ENCODE results near the gene PDSS2. TPM values are rescaled to one million over a fixed set of nuclear protein-coding genes. Genes with fewer than 3 reads are reported as not detected.
A peak's percentile ranks its signal among the peaks of the same experiment; 100 is the strongest.

The PDSS2 gene
- total RNA-seq, 1 donor from 2014 or later = 12.4 TPM

- Mint-ChIP-seq H3K4me3 (ENCODE audit: unreplicated experiment) (no peak overlapping the region), H3K27me3 (ENCODE audit: unreplicated experiment) (peaks cover 23% of the 10 kb centered on the region), H3K9me3 (ENCODE audit: unreplicated experiment) (no peaks in the 10 kb centered on the region), H3K36me3 (ENCODE audit: unreplicated experiment) (no peaks in the 10 kb centered on the region), H3K27ac (ENCODE audit: unreplicated experiment) (peak overlapping the region; percentile 54), H3K4me1 (ENCODE audit: unreplicated experiment) (peaks cover 20% of the 10 kb centered on the region)
- DNase-seq (ENCODE audit: extremely low spot score, unreplicated experiment) = no peak
- TF ChIP-seq, protein P1, sequence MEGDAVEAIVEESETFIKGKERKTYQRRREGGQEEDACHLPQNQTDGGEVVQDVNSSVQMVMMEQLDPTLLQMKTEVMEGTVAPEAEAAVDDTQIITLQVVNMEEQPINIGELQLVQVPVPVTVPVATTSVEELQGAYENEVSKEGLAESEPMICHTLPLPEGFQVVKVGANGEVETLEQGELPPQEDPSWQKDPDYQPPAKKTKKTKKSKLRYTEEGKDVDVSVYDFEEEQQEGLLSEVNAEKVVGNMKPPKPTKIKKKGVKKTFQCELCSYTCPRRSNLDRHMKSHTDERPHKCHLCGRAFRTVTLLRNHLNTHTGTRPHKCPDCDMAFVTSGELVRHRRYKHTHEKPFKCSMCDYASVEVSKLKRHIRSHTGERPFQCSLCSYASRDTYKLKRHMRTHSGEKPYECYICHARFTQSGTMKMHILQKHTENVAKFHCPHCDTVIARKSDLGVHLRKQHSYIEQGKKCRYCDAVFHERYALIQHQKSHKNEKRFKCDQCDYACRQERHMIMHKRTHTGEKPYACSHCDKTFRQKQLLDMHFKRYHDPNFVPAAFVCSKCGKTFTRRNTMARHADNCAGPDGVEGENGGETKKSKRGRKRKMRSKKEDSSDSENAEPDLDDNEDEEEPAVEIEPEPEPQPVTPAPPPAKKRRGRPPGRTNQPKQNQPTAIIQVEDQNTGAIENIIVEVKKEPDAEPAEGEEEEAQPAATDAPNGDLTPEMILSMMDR (IDR thresholded peaks at IDR 0.05) = no peak
Observed at GRCh38 chr6:107491138-107491609, 31.8 kb upstream of the PDSS2 start.

GRCh38 chr6:107490566-107491137, 31.3 kb upstream of the PDSS2 start:
- Mint-ChIP-seq H3K4me1 (ENCODE audit: unreplicated experiment) (peaks cover 15% of the 10 kb centered on the region), H3K27me3 (ENCODE audit: unreplicated experiment) (peaks cover 25% of the 10 kb centered on the region), H3K9me3 (ENCODE audit: unreplicated experiment) (no peaks in the 10 kb centered on the region), H3K27ac (ENCODE audit: unreplicated experiment) (peak overlapping the region; percentile 54), H3K36me3 (ENCODE audit: unreplicated experiment) (no peaks in the 10 kb centered on the region), H3K4me3 (ENCODE audit: unreplicated experiment) (no peak overlapping the region)
- TF ChIP-seq, protein P1 (IDR thresholded peaks at IDR 0.05) = no peak
- no peak for DNase-seq (ENCODE audit: extremely low spot score, unreplicated experiment)

DNA sequence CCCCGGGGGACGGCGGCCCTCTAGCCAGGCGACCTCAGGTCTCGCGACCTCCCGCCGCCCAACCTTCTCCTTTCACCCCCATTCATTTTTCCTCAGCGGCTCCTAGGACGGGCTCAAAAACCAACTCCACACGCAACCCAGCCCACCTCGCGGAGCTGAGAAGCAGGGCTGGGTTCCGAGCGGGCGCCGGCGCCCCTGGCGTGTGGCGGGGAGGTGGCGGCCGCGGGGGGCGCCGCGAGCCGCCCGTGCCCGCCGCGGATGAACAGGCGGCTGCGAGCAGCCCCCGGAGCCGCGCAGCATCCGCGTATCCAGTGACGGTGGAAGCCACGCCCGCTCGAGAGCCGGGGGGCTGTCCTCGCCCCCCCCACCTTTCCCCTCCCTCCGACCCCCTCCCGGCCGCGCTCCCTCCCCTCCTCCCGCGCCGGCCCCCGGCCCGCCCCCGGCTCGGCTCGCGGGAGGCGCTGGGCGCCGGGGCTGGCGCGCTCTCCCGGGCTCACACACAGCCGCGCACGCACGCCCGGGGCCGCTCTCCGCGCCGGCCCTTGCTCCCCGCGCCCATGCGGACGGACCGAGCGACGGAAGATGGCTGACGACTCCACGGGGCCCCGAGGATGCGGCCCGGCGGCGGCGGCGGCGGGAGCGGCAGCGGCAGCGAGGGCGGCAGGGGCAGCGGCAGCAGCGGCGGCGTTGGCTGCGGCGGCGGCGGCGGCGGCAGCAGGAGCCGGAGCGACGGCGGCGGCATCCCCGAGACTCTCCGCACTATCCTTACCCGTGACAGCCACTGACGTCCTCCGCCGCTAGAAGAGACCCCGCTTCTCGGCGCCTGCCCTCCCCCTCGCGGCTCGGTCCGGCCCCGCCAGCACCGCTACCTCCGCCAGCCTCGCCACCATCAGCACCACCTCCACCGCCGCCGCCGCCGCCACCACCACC, 30.5 kb upstream of the PDSS2 start, which contains the start of gene SOBP:
Gene SOBP, plus strand, starts transcription at position 482 of the 930 bp plus-strand sequence. CDS start 500 bp downstream, outside the sequence.
- Mint-ChIP-seq H3K4me1 (ENCODE audit: unreplicated experiment) (peaks cover 8% of the 10 kb centered on the region), H3K4me3 (ENCODE audit: unreplicated experiment) (peak within 1 kb of the TSS; percentile 85), H3K27ac (ENCODE audit: unreplicated experiment) (peak within 1 kb of the TSS; percentile 54), H3K9me3 (ENCODE audit: unreplicated experiment) (no peaks in the 10 kb centered on the region), H3K36me3 (ENCODE audit: unreplicated experiment) (no peaks in the 10 kb centered on the region), H3K27me3 (ENCODE audit: unreplicated experiment) (peaks cover 25% of the 10 kb centered on the region)
- DNase-seq (ENCODE audit: extremely low spot score, unreplicated experiment) = no peak
- TF ChIP-seq, protein P1 (IDR thresholded peaks at IDR 0.05) = peak; percentile 25

DNA sequence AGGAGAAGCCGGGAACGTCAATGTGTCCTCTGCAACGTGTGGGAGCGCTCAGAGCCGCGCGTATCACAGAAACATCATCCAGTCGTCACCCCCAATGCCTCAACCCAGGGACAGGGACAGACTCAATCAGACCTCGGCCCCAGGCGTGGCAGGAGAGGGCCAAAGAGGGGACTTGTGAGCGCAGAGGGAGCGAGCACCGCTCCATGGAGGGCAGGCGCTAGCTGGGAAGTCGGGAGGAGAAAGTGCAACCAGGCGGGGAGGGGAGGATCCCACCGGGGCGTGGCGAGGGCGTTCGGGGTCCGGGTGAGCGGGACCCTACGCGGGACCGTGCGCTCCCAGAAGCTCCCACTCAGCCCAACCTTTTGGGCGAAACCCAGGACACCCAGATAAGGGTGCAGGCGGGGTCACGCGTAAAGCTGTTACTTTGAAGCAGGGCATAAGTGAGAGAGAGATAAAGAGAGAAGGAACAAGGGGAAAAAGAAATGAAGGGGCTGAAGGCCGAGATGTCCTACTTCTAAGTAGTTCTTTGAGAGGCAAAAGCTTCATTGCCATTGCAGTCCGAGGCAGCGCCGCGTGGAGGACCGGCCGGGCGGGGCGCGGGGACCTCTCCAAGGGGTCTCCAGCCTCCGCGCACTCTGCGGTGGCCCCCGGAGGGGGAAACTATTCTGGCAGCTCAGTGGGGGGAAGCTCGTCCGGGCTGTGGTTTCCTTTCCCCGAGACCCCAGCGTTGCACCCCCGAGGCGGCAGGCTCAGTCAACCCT, 29.7 kb upstream of the PDSS2 start:
- H3K4me3 Mint-ChIP-seq (ENCODE audit: unreplicated experiment) = peak overlapping the region; percentile 85
- no peak for DNase-seq (ENCODE audit: extremely low spot score, unreplicated experiment)
- TF ChIP-seq, protein P1 (IDR thresholded peaks at IDR 0.05) = no peak
- peak overlapping the region; percentile 42 for H3K27ac Mint-ChIP-seq (ENCODE audit: unreplicated experiment)
- H3K36me3 Mint-ChIP-seq (ENCODE audit: unreplicated experiment) = no peaks in the 10 kb centered on the region
- H3K27me3 Mint-ChIP-seq (ENCODE audit: unreplicated experiment) = peaks cover 31% of the 10 kb centered on the region
- H3K4me1 Mint-ChIP-seq (ENCODE audit: unreplicated experiment) = peaks cover 8% of the 10 kb centered on the region
- no peaks in the 10 kb centered on the region for H3K9me3 Mint-ChIP-seq (ENCODE audit: unreplicated experiment)

Measured in osteocyte (in vitro differentiated cells).